Fibroblast of villous mesenchyme (primary cell): Measurements from ENCODE around the gene MAML2. TPM values are rescaled to one million over a fixed set of nuclear protein-coding genes. Genes with fewer than 3 reads are reported as not detected.

Experiments
- DNase-seq: peaks from one replicate; pipeline ENCODE4 v3.0.0-alpha.2; 2010; ENCODE audit warnings: low read depth
- H3K4me3 ChIP-seq: 2 replicates; pipeline ENCODE4 v1.5.1; 2011; ENCODE audit warnings: low read depth, mild to moderate bottlenecking, low read length
- CTCF ChIP-seq: IDR thresholded peaks from 2 replicates; pipeline ENCODE4 v1.5.1; 2012; ENCODE audit warnings: low read depth, mild to moderate bottlenecking, low read length; ENCODE audit not compliant: insufficient read depth
- total RNA-seq: library from RNA; depleted of rRNA; stranded (reverse); fragments of >200 nt; gene quantifications from 2 replicates; pipeline ENCODE4 v1.2.3, GENCODE V29; 2012

Gene MAML2
- 16.8 and 30.7 TPM in 2 replicates for total RNA-seq

DNA sequence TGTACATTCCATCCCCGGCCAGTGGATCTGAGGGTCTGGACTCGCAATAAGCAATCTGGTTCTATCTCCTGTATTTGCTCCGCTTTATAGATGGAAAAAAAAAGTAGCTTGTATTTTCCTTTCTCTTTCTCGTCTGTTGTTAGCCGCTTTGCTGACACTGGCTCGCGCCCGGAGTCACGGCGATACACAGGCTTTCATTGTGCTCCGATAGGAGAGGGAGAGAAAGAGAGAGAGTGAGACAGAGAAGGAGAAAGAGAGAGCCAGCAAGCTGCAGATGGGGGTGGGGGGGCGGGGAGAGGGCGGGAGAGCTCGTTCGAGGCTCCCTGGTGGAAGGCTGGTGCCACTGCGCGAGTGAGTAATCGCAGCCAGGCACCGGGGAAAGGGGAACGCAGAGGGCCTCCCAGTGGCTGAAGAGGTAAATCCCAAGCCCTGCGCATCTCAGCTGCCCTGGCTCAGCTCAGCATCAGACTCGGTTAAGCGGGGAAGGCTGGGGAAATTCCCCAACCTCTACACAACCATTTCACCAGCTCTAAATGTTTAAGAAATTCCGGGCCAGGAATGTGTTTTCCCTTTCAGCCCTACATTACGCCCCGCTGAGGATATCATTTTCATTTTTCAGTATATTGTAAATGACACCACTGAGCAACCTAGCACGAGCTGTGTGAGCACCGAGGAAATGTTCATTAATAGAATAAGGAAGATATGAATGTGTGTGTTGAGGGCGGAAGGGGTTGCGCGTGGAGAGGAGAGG, at the start of gene MAML2:
Gene MAML2 (minus strand): TSS at position 235 of the 751 bp plus-strand sequence. CDS start 1,300 bp downstream, outside the sequence.
- H3K4me3 ChIP-seq = peak within 1 kb of the TSS; percentile 67
- TF ChIP-seq CTCF = peak; percentile 86
- peak; percentile 92 for DNase-seq

DNA sequence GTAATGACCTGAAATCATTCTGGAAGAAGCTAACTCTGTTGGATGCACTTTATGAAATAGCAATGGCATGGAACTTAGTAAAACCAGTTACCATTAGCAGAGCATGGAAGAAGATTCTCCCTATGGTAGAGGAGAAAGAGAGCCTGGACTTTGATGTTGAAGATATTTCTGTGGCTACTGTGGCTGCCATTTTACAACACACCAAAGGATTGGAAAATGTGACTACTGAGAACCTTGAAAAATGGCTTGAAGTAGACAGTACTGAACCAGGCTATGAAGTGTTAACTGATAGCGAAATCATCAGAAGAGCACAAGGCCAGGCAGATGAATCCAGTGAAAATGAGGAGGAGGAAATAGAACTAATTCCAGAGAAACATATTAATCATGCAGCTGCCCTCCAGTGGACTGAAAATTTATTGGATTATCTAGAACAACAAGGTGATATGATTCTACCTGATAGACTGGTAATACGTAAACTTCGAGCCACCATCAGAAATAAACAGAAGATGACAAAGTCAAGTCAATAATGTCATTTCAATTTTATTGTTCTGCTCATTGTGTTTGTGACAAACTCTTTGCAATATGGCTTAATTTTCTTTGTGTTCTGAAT, 48.8 kb upstream of the MAML2 start:
- no peak for TF ChIP-seq CTCF
- DNase-seq = no peak
- H3K4me3 ChIP-seq = no peak overlapping the region

DNA sequence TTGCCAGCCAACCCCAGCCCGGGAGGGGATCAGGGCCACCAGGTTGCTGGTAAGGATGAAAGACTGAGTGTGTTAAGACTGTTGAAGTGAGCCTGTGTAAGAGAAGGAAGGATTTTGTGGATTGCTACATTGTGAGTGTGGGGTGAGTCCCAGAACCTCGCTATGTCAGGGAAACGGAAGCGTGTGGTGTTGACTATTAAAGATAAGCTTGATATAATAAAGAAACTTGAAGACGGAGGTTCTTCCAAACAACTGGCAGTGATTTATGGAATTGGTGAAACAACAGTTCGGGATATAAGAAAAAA, 47.4 kb upstream of the MAML2 start:
- H3K4me3 ChIP-seq = peak overlapping the region; percentile 97
- DNase-seq = peak; percentile 64

GRCh38 chr11:96389720-96390487, 46.9 kb upstream of the MAML2 start, which contains the start of the genes CCDC82 and JRKL:
TSS of gene CCDC82 (minus strand) at chr11:96389912. CDS start at chr11:96384747, 5,165 bp downstream.
TSS of gene JRKL (plus strand) at chr11:96390013. CDS start at chr11:96390650, 637 bp downstream.
- peak; percentile 97 for DNase-seq
- peak within 1 kb of the TSS; percentile 97 for H3K4me3 ChIP-seq
- no peak for TF ChIP-seq CTCF

More for the DNA sequence above, 47.4 kb upstream of the MAML2 start:
- no peak for TF ChIP-seq CTCF

DNA sequence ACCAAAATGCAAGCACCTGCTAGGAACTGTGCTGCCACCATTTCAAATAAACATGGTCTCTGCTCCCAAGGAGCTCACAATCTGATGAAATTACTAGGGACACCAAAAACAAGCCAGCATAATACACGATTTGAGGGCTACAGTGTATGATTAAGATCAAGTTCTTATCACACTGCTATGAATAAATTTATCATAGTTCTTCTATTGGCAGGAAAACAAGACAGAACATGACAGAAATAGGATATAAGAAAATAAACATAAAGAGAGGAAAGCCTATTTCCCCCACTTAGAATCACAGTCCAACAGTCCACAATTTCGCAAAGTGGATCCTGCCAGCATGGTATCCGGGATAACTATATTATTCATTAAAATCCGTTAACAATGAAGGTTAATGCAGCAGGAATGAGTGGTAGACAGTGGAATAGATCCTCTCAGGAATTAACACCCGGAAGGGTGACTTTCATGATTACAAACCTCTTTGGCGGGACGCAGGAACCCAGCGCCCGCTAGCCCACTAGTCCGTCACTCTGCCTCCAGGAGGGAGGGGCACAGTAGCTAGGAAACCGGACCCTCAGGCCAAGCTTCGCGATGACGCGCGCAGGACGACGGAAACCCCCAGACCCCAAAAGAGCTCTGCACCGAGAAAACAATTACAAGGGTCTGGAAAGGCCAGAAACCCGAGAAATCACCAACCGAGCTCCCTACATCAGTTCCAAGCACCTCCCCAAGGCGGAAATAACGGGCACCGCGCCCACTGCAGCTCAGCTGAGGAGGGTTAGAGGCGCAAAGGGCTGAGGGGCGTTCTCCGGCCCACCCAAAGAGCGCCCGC, 46.1 kb upstream of the MAML2 start:
- DNase-seq = no peak
- H3K4me3 ChIP-seq = peak overlapping the region; percentile 97
- TF ChIP-seq CTCF = no peak

GRCh38 chr11:96385187-96385586, 42.2 kb upstream of the MAML2 start:
- no peak overlapping the region for H3K4me3 ChIP-seq
- no peak for DNase-seq
- TF ChIP-seq CTCF = no peak
